CD1c-positive myeloid dendritic cell (primary cell): ENCODE results near the gene ZNF621.
"Not testable (repeated sequence)": the region's sequence is repeated elsewhere in the genome, so short reads cannot be mapped to it uniquely, and the experiment has no call there.

ENCODE experiments used
- DNase-seq: peaks from one replicate; pipeline ENCODE4 v3.0.0-alpha.2; 2016; ENCODE audit errors: extremely low spot score

Gene ZNF621

GRCh38 chr3:40534283-40534682, 9.5 kb downstream of the ZNF621 start:
- DNase-seq, result no peak

GRCh38 chr3:40546816-40547215, 22.1 kb downstream of the ZNF621 start:
- no peak for DNase-seq

DNA sequence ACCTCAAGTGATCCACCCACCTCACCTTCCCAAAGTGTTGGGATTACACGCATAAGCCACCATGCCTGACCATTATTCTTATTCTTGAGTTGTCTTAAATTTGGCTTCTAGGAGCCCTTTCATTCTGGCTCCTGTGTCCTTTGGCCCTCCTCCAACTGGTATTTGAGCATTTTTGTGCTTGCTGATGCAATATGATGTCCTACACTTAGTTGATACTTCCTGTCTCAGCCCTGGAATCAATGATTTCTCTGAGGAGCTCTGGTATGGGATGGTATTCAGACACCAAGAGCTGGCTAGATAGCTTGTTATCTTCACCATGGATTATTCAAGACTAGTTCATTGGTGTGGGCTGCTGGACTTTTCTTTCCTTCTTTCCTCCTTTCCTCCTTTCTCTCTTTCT, 25.4 kb downstream of the ZNF621 start:
- DNase-seq, result no peak

GRCh38 chr3:40557575-40558161, 32.9 kb downstream of the ZNF621 start:
- no peak for DNase-seq

DNA sequence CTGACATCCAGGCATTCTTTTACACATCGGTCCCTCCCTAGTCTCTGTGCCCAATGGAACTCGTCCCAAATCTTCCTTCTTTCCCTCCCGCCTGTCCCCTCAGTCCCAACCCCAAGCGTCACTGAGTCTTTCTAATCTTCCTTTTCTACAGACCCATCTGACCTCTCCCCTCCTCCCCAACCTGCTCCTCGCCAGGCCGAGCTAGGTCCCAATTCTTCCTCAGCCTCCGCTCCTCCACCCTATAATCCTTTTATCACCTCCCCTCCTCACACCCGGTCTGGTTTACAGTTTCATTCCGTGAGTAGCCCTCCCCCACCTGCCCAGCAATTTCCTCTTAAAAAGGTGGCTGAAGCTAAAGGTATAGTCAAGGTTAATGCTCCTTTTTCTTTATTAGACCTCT, 37.7 kb downstream of the ZNF621 start:
- not testable (repeated sequence) for DNase-seq

GRCh38 chr3:40565629-40566028, 40.9 kb downstream of the ZNF621 start:
- DNase-seq, result not testable (repeated sequence)

- DNase-seq, result no peak
Observed at GRCh38 chr3:40566694-40567093, 41.9 kb downstream of the ZNF621 start.

DNA sequence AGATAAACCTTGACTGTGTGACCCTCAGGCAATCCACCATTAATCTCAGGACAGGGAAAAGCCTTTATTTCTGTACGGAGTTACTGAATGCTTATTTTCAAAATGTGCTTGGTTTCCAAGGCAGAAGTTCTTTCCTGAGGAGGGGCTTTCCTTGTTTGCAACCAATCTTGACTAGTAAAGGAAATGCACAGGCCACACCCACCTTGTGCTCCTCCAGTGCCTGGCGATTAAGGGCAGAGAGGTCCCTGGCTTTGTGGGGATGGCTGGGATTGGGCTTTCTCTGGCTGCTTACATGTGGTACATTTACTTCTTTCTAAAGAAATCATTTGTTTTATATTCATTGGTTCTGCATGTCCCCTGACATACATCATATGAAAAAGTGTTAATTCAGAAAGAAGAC, 47.8 kb downstream of the ZNF621 start:
- no peak for DNase-seq

DNA sequence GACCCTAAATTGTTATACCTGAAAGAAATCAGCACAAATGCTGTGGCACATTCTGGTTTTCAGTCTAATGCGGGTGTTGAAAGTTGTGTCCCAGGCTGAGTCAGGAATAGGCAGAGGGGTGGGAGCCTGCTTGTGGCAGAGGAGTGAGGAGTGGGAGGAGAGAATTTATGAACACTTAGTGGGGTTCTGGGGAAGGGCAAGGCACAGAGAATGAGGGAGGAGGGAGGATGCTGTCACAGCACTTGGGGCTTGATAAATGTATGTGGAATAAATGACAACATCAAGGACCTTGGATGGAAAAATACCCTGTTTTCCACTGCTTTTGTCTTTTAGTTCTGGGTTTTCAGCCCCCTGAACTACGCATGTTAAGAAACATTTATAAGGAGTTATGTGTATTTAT, 49.3 kb downstream of the ZNF621 start:
- DNase-seq, result no peak

DNA sequence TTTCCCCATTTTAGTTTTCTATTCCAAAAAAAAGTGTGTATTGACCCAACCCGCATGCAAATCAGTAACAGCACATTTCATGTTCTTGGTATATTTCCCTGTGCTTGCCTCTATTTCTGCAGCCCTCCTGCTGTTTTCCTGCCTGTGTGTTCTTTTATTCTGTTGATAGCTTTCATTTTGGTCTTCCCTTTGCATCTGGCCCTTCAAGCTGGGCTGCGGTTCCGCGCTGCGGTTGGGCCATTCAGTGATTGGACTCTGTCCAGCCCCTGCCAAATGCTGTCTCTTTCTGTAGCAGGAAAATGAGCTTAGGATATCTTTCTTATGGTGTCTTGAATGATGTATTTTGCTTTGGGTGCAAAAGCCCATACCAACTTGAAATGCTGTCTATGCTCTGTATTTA, 49.9 kb downstream of the ZNF621 start:
- no peak for DNase-seq

- DNase-seq, result no peak
Observed at GRCh38 chr3:40576396-40576795, 51.6 kb downstream of the ZNF621 start.

GRCh38 chr3:40580494-40581091, 55.8 kb downstream of the ZNF621 start:
- peak; percentile 76 for DNase-seq

DNA sequence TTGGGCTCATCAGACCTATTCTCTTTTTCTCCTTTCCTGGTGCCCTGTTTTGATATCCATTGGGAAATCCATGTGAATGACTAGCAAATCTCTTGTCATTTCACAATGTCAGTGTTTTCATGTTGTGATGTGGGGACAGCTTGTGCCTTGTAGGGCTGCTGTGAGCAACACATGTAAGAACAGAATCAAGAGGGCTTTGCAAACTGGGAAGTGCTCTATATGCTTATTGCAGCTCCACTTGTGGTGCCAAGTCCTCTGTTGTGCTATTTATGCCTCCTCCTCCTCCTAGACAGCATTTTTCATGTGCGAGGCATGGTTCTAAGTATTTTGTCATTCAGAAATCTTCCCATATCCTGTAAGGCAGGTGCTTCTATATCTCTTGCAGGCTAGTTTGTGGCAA, 56.4 kb downstream of the ZNF621 start:
- DNase-seq, result no peak

GRCh38 chr3:40582401-40583027, 57.8 kb downstream of the ZNF621 start:
- DNase-seq, result no peak

- no peak for DNase-seq
Observed at GRCh38 chr3:40583691-40584090, 58.9 kb downstream of the ZNF621 start.

DNA sequence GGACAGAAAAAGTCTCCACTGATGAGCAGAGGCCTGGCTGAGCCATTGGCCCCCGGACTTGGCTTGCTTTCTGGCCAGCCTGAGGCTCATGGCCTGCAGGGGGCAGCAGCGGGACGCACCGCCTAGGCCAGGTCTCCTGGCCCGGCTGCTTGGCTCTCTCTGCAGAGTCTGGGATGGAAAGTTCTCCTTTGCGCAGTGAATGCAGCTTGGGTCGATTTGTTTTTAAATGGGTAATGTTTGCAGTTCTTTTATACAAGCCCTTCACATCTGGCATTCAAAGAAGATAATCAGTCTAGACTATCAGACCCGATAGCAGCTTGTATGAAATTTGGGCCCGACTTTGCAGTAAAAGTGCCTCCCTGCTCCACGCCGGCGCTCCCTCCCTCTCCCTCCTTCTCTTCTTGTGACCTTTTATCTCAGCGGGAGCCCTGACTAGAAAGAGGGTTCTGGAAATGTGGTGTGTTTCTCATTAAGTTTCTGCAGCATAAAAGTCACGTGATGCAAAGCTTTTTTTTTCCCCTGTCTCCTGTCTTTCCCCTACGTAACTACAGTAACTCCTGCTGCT, 59.9 kb downstream of the ZNF621 start:
- peak; percentile 76 for DNase-seq

DNA sequence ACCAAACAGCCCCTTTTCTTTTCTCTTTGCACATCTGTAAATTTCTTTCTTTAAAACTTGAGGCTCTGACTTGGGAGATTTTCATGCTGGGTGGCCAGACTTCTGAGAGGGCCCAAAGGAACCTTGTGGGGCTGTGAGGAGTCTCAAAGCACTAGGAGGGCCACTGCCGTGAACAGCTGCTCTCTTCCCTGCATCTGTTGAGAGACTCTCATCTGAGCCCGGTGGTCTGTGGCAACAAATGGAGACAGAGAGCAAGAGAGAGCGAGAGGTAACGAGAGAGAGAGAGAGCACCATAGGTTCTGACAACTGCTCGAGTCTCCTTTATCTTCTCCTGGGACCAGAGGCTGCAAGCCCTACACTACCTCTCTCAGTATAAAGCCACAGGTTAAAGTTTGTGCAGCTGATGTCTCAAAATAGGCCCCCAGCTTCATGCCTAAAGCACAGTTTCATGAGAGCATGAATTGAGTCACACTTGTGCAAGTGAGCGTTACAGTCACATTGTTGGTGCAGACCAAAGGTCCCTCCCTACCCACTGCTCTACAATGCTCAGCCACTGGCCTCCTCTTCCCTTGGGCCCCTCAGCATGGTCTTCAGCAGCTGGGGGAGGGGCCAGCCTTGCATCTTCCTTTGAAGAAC, 60.7 kb downstream of the ZNF621 start:
- DNase-seq, result no peak

DNA sequence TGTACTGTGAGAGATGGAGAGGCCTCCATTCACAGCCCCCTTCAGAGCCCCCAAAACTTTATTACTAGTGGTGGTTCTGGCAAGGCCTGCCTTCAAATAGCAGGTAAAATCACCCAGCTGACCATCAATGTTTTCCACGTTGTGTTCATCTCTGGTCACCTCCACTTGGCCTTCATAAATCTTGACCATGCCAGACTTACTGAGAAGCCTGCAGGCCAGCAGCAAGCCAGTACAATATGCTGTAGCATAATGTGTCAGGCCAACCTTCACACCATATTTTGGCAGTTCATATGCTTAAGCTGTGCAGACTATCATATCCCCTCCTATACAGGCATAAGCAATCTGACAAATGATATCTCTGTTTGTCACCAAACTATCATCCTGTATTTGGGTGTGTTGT, 62.1 kb downstream of the ZNF621 start:
- DNase-seq, result no peak

DNA sequence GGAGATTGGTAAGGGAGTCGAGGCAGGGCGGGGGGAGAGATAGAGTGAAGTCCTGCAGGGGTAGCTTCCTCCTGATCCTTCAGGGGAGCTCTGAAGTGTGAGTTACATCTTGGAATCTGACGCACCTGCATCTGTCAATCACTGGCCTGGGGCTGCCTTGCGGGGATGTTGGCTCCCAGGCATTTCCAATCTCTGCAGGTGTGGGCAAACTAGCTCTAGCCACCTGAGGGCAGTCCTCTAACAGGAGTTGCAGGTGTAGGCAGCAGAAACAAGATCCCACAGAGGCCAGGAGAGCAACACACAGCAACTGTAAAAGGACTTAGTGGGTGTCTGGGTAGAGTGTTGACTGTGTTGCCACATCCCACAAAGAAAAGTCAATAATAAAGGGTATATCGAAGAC, 63.6 kb downstream of the ZNF621 start:
- DNase-seq, result no peak
